ENCODE data around the gene NDUFAF3. TPM values are rescaled to one million over a fixed set of nuclear protein-coding genes. Genes with fewer than 3 reads are reported as not detected.

NDUFAF3 gene
- total and polyA plus RNA-seq, 2 experiments from 2014 or later = 49.9 to 118 TPM

GRCh38 chr3:48985831-48986376, 36.0 kb upstream of the NDUFAF3 start:
- no peak overlapping the region for H3K4me3 ChIP-seq
- Mint-ChIP-seq H3K4me3 (no peak overlapping the region), H3K9me3 (no peaks in the 10 kb centered on the region), H3K27ac (peak overlapping the region; percentile 11; the same call in 1 of the 2 replicates), H3K27me3 (ENCODE audit: insufficient read depth, low read depth, poor library complexity) (peaks cover 29% of the 10 kb centered on the region), H3K4me1 (peaks cover 10% of the 10 kb centered on the region), H3K36me3 (ENCODE audit: low read depth) (peaks cover 56% of the 10 kb centered on the region)
- peaks cover 25% of the 10 kb centered on the region for H4K20me1 ChIP-seq (replicated peaks; ENCODE audit: insufficient read depth)
- H3K79me2 ChIP-seq (replicated peaks; ENCODE audit: insufficient read depth) = peaks cover 4% of the 10 kb centered on the region; the same call in 1 of the 2 replicates
- H3K4me2 ChIP-seq = no peak overlapping the region
- H3K4me1 ChIP-seq (ENCODE audit: insufficient read depth) = peaks cover 5% of the 10 kb centered on the region; the same call in 1 of the 2 replicates
- H3K9me2 ChIP-seq (ENCODE audit: insufficient read depth) = no peaks in the 10 kb centered on the region
- no peaks in the 10 kb centered on the region for H3K27me3 ChIP-seq (ENCODE audit: insufficient read depth)
- no peak overlapping the region for H2AFZ ChIP-seq
- H3F3A ChIP-seq (replicated peaks; ENCODE audit: low read depth) = 0 out of 2 replicates have a peak, but pooled peaks cover 10% of the 10 kb centered on the region
- peaks cover 10% of the 10 kb centered on the region for H3K36me3 ChIP-seq (ENCODE audit: insufficient read depth)
- ATAC-seq = no peak
- 0 out of 2 replicates have a peak overlapping the region, but pooled peaks have one; percentile 19 for H3K27ac ChIP-seq (ENCODE audit: low read depth)
- no peak for DNase-seq (ENCODE audit: low spot score)
- TF ChIP-seq ZNF114 (CRISPR knock-in tag; IDR thresholded peaks at IDR 0.05) = no peak
- TF ChIP-seq EZH2 (IDR thresholded peaks at IDR 0.05; ENCODE audit: low read depth, unreplicated experiment) = no peak
- no peak for TF ChIP-seq ZNF462 (CRISPR knock-in tag; IDR thresholded peaks at IDR 0.05)
- no peak for TF ChIP-seq ZNF331 (CRISPR knock-in tag; IDR thresholded peaks at IDR 0.05; ENCODE audit: low read depth)
- no peak for TF ChIP-seq CTCF (conservative IDR thresholded peaks at IDR 0.05; ENCODE audit: low read depth in 2 of 2)
- TF ChIP-seq EZH2phosphoT487 (IDR thresholded peaks at IDR 0.05; ENCODE audit: unreplicated experiment) = no peak
- no peak for TF ChIP-seq CREB1 (CRISPR knock-in tag; IDR thresholded peaks at IDR 0.05; ENCODE audit: low read depth)
- no peak for TF ChIP-seq REST (IDR thresholded peaks at IDR 0.05; ENCODE audit: unreplicated experiment)
- no peak for TF ChIP-seq JUNB (IDR thresholded peaks at IDR 0.05; ENCODE audit: unreplicated experiment)
- TF ChIP-seq POLR2AphosphoS5 (IDR thresholded peaks at IDR 0.05; ENCODE audit: low read depth) = no peak
- TF ChIP-seq ETS1 (IDR thresholded peaks at IDR 0.05) = no peak
